IgD-negative memory B cell (primary cell): ENCODE results near the gene SLC22A5. TPM values are rescaled to one million over a fixed set of nuclear protein-coding genes. Genes with fewer than 3 reads are reported as not detected.
"Not testable (repeated sequence)": the region's sequence is repeated elsewhere in the genome, so short reads cannot be mapped to it uniquely, and the experiment has no call there.

Source experiments
- H3K27ac Mint-ChIP-seq, 3 donors: one replicate each; pipeline ENCODE4 v1.8.0; 2020 to 2022; ENCODE audit warnings: mild to moderate bottlenecking in 3 of 3, mixed read lengths in 3 of 3, moderate library complexity in 1 of 3
- H3K27me3 Mint-ChIP-seq: one replicate; pipeline ENCODE4 v1.8.0; 2021; ENCODE audit warnings: mixed read lengths
- H3K36me3 Mint-ChIP-seq: one replicate; pipeline ENCODE4 v1.8.0; 2020; ENCODE audit warnings: mild to moderate bottlenecking, mixed read lengths
- H3K4me1 Mint-ChIP-seq, 3 donors: one replicate each; pipeline ENCODE4 v1.8.0; 2020 to 2022; ENCODE audit warnings: mixed read lengths in 3 of 3, mild to moderate bottlenecking in 1 of 3
- H3K4me3 Mint-ChIP-seq, 4 donors: one replicate each; pipeline ENCODE4 v1.8.0; 2020 to 2022; ENCODE audit warnings: mild to moderate bottlenecking in 4 of 4, mixed read lengths in 4 of 4, moderate library complexity in 3 of 4
- H3K9me3 Mint-ChIP-seq, 3 donors: one replicate each; pipeline ENCODE4 v1.8.0; 2020 to 2021; ENCODE audit warnings: mixed read lengths in 3 of 3, mild to moderate bottlenecking in 1 of 3
- polyA plus RNA-seq: library from polyadenylated mRNA; unstranded; fragments of 300-500 nt; fragmentation: Illumina TruSeq; gene quantifications from one replicate; pipeline ENCODE4 v1.2.3, GENCODE V29; 2021

The SLC22A5 gene
- polyA plus RNA-seq, 1 donor from 2014 or later, result 1.9 TPM

- H3K9me3 Mint-ChIP-seq, result no peaks in the 10 kb centered on the region
- no peak overlapping the region for H3K27ac Mint-ChIP-seq
- peaks cover 3% of the 10 kb centered on the region for H3K36me3 Mint-ChIP-seq
- H3K4me1 Mint-ChIP-seq, result peaks cover 17 to 24% (median 17%) of the 10 kb centered on the region in 3 donors
- H3K4me3 Mint-ChIP-seq, result no peak overlapping the region
- H3K27me3 Mint-ChIP-seq, result no peaks in the 10 kb centered on the region
Measured at GRCh38 chr5:132389051-132389331, 19.5 kb downstream of the SLC22A5 start.

GRCh38 chr5:132389585-132390286, 20.2 kb downstream of the SLC22A5 start:
- H3K4me1 Mint-ChIP-seq, result peaks cover 22 to 32% (median 24%) of the 10 kb centered on the region in 3 donors
- no peaks in the 10 kb centered on the region for H3K9me3 Mint-ChIP-seq
- H3K27ac Mint-ChIP-seq, result peak overlapping the region in 2 of 3 donors; percentile 13 to 67

GRCh38 chr5:132391247-132391646, 21.7 kb downstream of the SLC22A5 start:
- H3K4me1 Mint-ChIP-seq, result peaks cover 26 to 38% (median 28%) of the 10 kb centered on the region in 3 donors
- H3K27me3 Mint-ChIP-seq, result no peaks in the 10 kb centered on the region
- H3K36me3 Mint-ChIP-seq, result peaks cover 3% of the 10 kb centered on the region
- H3K27ac Mint-ChIP-seq, result peak overlapping the region in 1 of 3 donors; percentile 66
- H3K9me3 Mint-ChIP-seq, result no peaks in the 10 kb centered on the region
- no peak overlapping the region for H3K4me3 Mint-ChIP-seq

More at GRCh38 chr5:132389585-132390286, 20.2 kb downstream of the SLC22A5 start:
- H3K4me3 Mint-ChIP-seq, result no peak overlapping the region
- H3K36me3 Mint-ChIP-seq, result peaks cover 3% of the 10 kb centered on the region
- H3K27me3 Mint-ChIP-seq, result no peaks in the 10 kb centered on the region

- no peaks in the 10 kb centered on the region for H3K27me3 Mint-ChIP-seq
- H3K4me3 Mint-ChIP-seq, result no peak overlapping the region
- peaks cover 20 to 32% (median 22%) of the 10 kb centered on the region in 3 donors for H3K4me1 Mint-ChIP-seq
- peaks cover 3% of the 10 kb centered on the region for H3K36me3 Mint-ChIP-seq
- H3K27ac Mint-ChIP-seq, result peak overlapping the region in 2 of 3 donors; percentile 7 to 66
- no peaks in the 10 kb centered on the region for H3K9me3 Mint-ChIP-seq
Measured at GRCh38 chr5:132391870-132392269, 22.4 kb downstream of the SLC22A5 start.

GRCh38 chr5:132392411-132392810, 22.9 kb downstream of the SLC22A5 start:
- peaks cover 3% of the 10 kb centered on the region for H3K36me3 Mint-ChIP-seq
- peak overlapping the region in 1 of 3 donors; percentile 7 for H3K27ac Mint-ChIP-seq
- no peak overlapping the region for H3K4me3 Mint-ChIP-seq
- H3K4me1 Mint-ChIP-seq, result peaks cover 20 to 32% (median 21%) of the 10 kb centered on the region in 3 donors
- H3K27me3 Mint-ChIP-seq, result no peaks in the 10 kb centered on the region
- H3K9me3 Mint-ChIP-seq, result no peaks in the 10 kb centered on the region

GRCh38 chr5:132392978-132393825, 23.7 kb downstream of the SLC22A5 start:
- Mint-ChIP-seq H3K4me1 (peaks cover 20 to 32% (median 21%) of the 10 kb centered on the region in 3 donors), H3K36me3 (peaks cover 3% of the 10 kb centered on the region), H3K27ac (peak overlapping the region in 2 of 3 donors; percentile 15 to 49), H3K4me3 (no peak overlapping the region), H3K9me3 (no peaks in the 10 kb centered on the region), H3K27me3 (no peaks in the 10 kb centered on the region)

- Mint-ChIP-seq H3K9me3 (no peaks in the 10 kb centered on the region), H3K4me1 (peaks cover 22 to 32% (median 23%) of the 10 kb centered on the region in 3 donors), H3K4me3 (peak overlapping the region; percentile 31 to 87 (median 53))
Measured at GRCh38 chr5:132394667-132395259, 25.3 kb downstream of the SLC22A5 start.

GRCh38 chr5:132396589-132397031, 27.1 kb downstream of the SLC22A5 start:
- no peak overlapping the region for H3K4me3 Mint-ChIP-seq
- H3K27ac Mint-ChIP-seq, result no peak overlapping the region
- H3K36me3 Mint-ChIP-seq, result peaks cover 1% of the 10 kb centered on the region
- H3K4me1 Mint-ChIP-seq, result peaks cover 22 to 30% (median 29%) of the 10 kb centered on the region in 3 donors
- H3K9me3 Mint-ChIP-seq, result no peaks in the 10 kb centered on the region
- H3K27me3 Mint-ChIP-seq, result no peaks in the 10 kb centered on the region

More at GRCh38 chr5:132394667-132395259, 25.3 kb downstream of the SLC22A5 start:
- peaks cover 5% of the 10 kb centered on the region for H3K36me3 Mint-ChIP-seq
- no peaks in the 10 kb centered on the region for H3K27me3 Mint-ChIP-seq
- H3K27ac Mint-ChIP-seq, result peak overlapping the region; percentile 84 to 96 (median 90)

- Mint-ChIP-seq H3K9me3 (no peaks in the 10 kb centered on the region), H3K27me3 (no peaks in the 10 kb centered on the region), H3K4me3 (no peak overlapping the region), H3K4me1 (peaks cover 25 to 33% (median 33%) of the 10 kb centered on the region in 3 donors), H3K27ac (no peak overlapping the region), H3K36me3 (peaks cover 1% of the 10 kb centered on the region)
Measured at GRCh38 chr5:132397224-132397623, 27.7 kb downstream of the SLC22A5 start.

GRCh38 chr5:132397936-132398675, 28.6 kb downstream of the SLC22A5 start:
- not testable (repeated sequence) for H3K27ac Mint-ChIP-seq, H3K36me3 Mint-ChIP-seq, H3K27me3 Mint-ChIP-seq, H3K9me3 Mint-ChIP-seq, H3K4me3 Mint-ChIP-seq
- peaks cover 25 to 35% (median 30%) of the 10 kb centered on the region in 3 donors for H3K4me1 Mint-ChIP-seq

GRCh38 chr5:132404041-132404440, 34.5 kb downstream of the SLC22A5 start:
- H3K36me3 Mint-ChIP-seq, H3K27me3 Mint-ChIP-seq, H3K4me3 Mint-ChIP-seq, H3K27ac Mint-ChIP-seq, H3K9me3 Mint-ChIP-seq: not testable (repeated sequence)
- H3K4me1 Mint-ChIP-seq, result peaks cover 13 to 36% (median 25%) of the 10 kb centered on the region in 3 donors

GRCh38 chr5:132405646-132406045, 36.1 kb downstream of the SLC22A5 start:
- Mint-ChIP-seq H3K27ac (peak overlapping the region; percentile 6 to 66 (median 45)), H3K9me3 (no peaks in the 10 kb centered on the region), H3K36me3 (peaks cover 6% of the 10 kb centered on the region), H3K4me1 (peaks cover 14 to 41% (median 37%) of the 10 kb centered on the region in 3 donors), H3K27me3 (no peaks in the 10 kb centered on the region), H3K4me3 (peak overlapping the region in 1 of 4 donors; percentile 57)

- H3K27ac Mint-ChIP-seq, result peak overlapping the region; percentile 45 to 76 (median 66)
- no peaks in the 10 kb centered on the region for H3K27me3 Mint-ChIP-seq
- peak overlapping the region in 2 of 4 donors; percentile 37 to 57 for H3K4me3 Mint-ChIP-seq
- peaks cover 6% of the 10 kb centered on the region for H3K36me3 Mint-ChIP-seq
- H3K9me3 Mint-ChIP-seq, result no peaks in the 10 kb centered on the region
- peaks cover 14 to 38% (median 37%) of the 10 kb centered on the region in 3 donors for H3K4me1 Mint-ChIP-seq
Measured at GRCh38 chr5:132406144-132406783, 36.8 kb downstream of the SLC22A5 start.

- Mint-ChIP-seq H3K4me3 (peak overlapping the region in 1 of 4 donors; percentile 72), H3K9me3 (no peaks in the 10 kb centered on the region), H3K27me3 (no peaks in the 10 kb centered on the region), H3K27ac (peak overlapping the region; percentile 62 to 96 (median 79)), H3K36me3 (peaks cover 6% of the 10 kb centered on the region), H3K4me1 (peaks cover 16 to 42% (median 37%) of the 10 kb centered on the region in 3 donors)
Measured at GRCh38 chr5:132407970-132408369, 38.5 kb downstream of the SLC22A5 start.
